ENCODE measurements around the gene KCNMA1.

GRCh38 chr10:76878514-76878913 lies 759.1 kb downstream of the KCNMA1 start:
- TF ChIP-seq, protein P1, sequence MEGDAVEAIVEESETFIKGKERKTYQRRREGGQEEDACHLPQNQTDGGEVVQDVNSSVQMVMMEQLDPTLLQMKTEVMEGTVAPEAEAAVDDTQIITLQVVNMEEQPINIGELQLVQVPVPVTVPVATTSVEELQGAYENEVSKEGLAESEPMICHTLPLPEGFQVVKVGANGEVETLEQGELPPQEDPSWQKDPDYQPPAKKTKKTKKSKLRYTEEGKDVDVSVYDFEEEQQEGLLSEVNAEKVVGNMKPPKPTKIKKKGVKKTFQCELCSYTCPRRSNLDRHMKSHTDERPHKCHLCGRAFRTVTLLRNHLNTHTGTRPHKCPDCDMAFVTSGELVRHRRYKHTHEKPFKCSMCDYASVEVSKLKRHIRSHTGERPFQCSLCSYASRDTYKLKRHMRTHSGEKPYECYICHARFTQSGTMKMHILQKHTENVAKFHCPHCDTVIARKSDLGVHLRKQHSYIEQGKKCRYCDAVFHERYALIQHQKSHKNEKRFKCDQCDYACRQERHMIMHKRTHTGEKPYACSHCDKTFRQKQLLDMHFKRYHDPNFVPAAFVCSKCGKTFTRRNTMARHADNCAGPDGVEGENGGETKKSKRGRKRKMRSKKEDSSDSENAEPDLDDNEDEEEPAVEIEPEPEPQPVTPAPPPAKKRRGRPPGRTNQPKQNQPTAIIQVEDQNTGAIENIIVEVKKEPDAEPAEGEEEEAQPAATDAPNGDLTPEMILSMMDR (IDR thresholded peaks at IDR 0.05 in 2 of 3, conservative IDR thresholded peaks at IDR 0.05 in 1 of 3; ENCODE audit: control insufficient read depth in 2 of 3, extremely low read depth in 1 of 3, insufficient read depth in 1 of 3, low read depth in 3 of 3, low read length in 3 of 3) = no peak
- TF ChIP-seq, protein P2, sequence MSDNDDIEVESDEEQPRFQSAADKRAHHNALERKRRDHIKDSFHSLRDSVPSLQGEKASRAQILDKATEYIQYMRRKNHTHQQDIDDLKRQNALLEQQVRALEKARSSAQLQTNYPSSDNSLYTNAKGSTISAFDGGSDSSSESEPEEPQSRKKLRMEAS (IDR thresholded peaks at IDR 0.05; ENCODE audit: low read depth, low read length) = no peak
